ENCODE measurements around the gene PIGZ.
A peak's percentile ranks its signal among the peaks of the same experiment; 100 is the strongest.

The PIGZ gene

DNA sequence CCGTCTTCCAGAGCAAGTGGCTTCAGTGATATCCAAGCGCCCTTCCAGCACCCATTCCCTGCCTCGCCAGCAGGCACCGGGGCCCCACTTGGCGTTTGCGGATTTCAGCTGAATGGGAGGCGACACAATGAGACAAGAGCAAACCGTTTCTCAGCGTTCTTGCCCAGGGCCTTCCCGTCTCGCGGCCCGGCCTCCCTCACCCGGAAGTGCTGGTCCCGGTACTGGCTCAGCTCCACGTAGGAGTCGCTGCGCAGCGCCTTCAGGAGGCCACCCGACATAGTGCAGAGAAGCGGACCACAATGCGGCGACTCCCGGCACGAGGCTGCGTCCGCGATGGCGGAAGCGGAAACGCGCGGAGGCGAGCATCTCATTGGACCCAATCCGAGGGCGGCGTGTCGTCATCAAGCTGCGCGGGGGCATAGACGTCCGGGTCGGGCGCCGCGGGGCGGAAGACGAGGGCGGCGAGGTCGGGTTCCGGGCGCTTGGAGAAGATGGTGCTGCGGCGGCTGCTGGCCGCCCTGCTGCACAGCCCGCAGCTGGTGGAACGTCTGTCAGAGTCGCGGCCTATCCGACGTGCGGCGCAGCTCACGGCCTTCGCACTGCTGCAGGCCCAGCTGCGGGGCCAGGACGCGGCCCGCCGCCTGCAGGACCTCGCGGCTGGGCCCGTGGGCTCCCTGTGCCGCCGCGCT, 26.3 kb downstream of the PIGZ start, which contains the start of gene NCBP2:
TSS of gene NCBP2 (minus strand) at position 303 of the 689 bp plus-strand sequence. CDS start at position 278, 25 bp downstream.
- Histone ChIP-seq H3K27ac (ENCODE audit: poor library complexity, severe bottlenecking) (peak within 1 kb of the TSS; percentile 70), H3K27me3 (ENCODE audit: insufficient read depth, poor library complexity, severe bottlenecking) (no peaks in the 10 kb centered on the region), H3K9me3 (ENCODE audit: severe bottlenecking) (no peaks in the 10 kb centered on the region), H3K4me1 (ENCODE audit: insufficient read depth, poor library complexity, severe bottlenecking) (peaks cover 4% of the 10 kb centered on the region), H3K4me3 (ENCODE audit: severe bottlenecking) (peak within 1 kb of the TSS; percentile 89), H3K36me3 (ENCODE audit: low read depth) (peaks cover 40% of the 10 kb centered on the region)
- DNase-seq (ENCODE audit: low spot score) (peak; percentile 97), ATAC-seq (ENCODE audit: low read depth) (peak; percentile 87)
- TF ChIP-seq, protein P1, sequence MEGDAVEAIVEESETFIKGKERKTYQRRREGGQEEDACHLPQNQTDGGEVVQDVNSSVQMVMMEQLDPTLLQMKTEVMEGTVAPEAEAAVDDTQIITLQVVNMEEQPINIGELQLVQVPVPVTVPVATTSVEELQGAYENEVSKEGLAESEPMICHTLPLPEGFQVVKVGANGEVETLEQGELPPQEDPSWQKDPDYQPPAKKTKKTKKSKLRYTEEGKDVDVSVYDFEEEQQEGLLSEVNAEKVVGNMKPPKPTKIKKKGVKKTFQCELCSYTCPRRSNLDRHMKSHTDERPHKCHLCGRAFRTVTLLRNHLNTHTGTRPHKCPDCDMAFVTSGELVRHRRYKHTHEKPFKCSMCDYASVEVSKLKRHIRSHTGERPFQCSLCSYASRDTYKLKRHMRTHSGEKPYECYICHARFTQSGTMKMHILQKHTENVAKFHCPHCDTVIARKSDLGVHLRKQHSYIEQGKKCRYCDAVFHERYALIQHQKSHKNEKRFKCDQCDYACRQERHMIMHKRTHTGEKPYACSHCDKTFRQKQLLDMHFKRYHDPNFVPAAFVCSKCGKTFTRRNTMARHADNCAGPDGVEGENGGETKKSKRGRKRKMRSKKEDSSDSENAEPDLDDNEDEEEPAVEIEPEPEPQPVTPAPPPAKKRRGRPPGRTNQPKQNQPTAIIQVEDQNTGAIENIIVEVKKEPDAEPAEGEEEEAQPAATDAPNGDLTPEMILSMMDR (IDR thresholded peaks at IDR 0.05; ENCODE audit: poor library complexity, severe bottlenecking) = peak; percentile 69

DNA sequence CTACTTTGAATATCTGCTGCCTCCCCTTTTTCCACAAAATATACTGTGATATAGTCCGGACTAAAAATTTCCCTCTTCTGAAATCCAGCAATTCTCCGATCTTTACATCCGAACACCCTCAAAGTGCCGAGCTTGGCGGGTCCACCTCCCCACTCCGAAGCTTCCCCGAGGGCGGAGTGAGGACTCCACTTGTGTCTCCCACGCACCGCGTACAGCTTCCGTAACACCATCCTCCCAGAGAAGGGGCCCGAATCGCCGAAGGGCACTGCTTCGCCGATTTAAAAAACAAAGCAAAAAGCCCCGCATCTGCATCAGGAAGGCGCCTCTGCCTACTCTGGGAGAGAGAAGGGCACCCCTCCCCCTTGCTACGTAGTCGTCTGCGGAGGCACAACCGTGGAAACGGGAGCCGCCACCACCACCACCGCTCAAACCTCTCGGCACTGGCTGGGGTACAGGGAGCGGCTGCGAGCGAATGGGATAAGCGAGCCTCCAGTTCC, 26.9 kb downstream of the PIGZ start:
- Histone ChIP-seq H3K27ac (ENCODE audit: poor library complexity, severe bottlenecking) (peak overlapping the region; percentile 70), H3K4me1 (ENCODE audit: insufficient read depth, poor library complexity, severe bottlenecking) (peaks cover 4% of the 10 kb centered on the region), H3K4me3 (ENCODE audit: severe bottlenecking) (peak overlapping the region; percentile 89), H3K9me3 (ENCODE audit: severe bottlenecking) (no peaks in the 10 kb centered on the region), H3K27me3 (ENCODE audit: insufficient read depth, poor library complexity, severe bottlenecking) (no peaks in the 10 kb centered on the region), H3K36me3 (ENCODE audit: low read depth) (peaks cover 46% of the 10 kb centered on the region)
- ATAC-seq (ENCODE audit: low read depth) (peak; percentile 61), DNase-seq (ENCODE audit: low spot score) (no peak)
- TF ChIP-seq, protein P1 (IDR thresholded peaks at IDR 0.05; ENCODE audit: poor library complexity, severe bottlenecking) = no peak

DNA sequence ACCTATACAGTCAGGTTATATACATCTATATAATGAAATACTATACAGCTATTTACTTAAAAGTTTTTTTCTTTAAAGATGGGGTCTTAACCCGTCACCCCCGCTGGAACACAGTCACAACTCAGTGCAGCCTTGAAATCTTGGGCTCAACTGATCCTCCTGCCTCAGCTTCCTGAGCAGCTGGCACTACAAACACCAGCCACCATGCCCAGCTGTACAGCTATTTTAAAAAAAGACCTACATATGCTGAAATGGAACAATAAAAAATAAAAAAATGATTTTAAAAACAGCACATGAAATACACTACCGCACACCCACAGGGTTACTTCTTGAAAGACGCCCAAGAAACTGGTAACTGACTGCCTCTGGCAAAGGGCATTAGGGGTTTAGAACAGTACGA, 30.1 kb downstream of the PIGZ start:
- no peaks in the 10 kb centered on the region for H3K9me3 ChIP-seq (ENCODE audit: severe bottlenecking)
- no peak overlapping the region for H3K4me3 ChIP-seq (ENCODE audit: severe bottlenecking)
- DNase-seq (ENCODE audit: low spot score) = no peak
- no peak for ATAC-seq (ENCODE audit: low read depth)
- no peaks in the 10 kb centered on the region for H3K27me3 ChIP-seq (ENCODE audit: insufficient read depth, poor library complexity, severe bottlenecking)
- no peak overlapping the region for H3K27ac ChIP-seq (ENCODE audit: poor library complexity, severe bottlenecking)
- H3K36me3 ChIP-seq (ENCODE audit: low read depth) = peaks cover 76% of the 10 kb centered on the region
- TF ChIP-seq, protein P1 (IDR thresholded peaks at IDR 0.05; ENCODE audit: poor library complexity, severe bottlenecking) = no peak
- H3K4me1 ChIP-seq (ENCODE audit: insufficient read depth, poor library complexity, severe bottlenecking) = peaks cover 3% of the 10 kb centered on the region

DNA sequence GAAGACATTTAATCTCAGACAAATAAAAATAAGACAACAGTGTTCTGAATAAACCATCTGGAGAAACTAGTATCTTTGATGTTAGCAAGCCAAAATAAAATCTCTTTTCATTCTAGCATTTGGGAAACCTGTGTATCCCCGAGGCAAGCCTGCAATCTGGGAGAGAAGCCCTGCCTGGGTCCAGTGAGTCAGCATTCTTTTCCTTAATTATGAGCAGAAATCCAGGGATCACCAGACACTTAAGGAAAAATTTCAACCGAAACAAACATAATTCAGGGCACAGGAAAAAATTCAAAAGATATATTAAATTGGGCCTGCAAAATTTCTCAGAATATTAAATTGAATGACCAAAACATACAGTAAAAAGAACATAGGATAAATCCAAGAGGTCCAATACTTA, 30.5 kb downstream of the PIGZ start:
- no peaks in the 10 kb centered on the region for H3K4me1 ChIP-seq (ENCODE audit: insufficient read depth, poor library complexity, severe bottlenecking)
- H3K27me3 ChIP-seq (ENCODE audit: insufficient read depth, poor library complexity, severe bottlenecking) = no peaks in the 10 kb centered on the region
- no peak for ATAC-seq (ENCODE audit: low read depth)
- H3K9me3 ChIP-seq (ENCODE audit: severe bottlenecking) = no peaks in the 10 kb centered on the region
- H3K36me3 ChIP-seq (ENCODE audit: low read depth) = peaks cover 74% of the 10 kb centered on the region
- no peak overlapping the region for H3K4me3 ChIP-seq (ENCODE audit: severe bottlenecking)
- no peak for DNase-seq (ENCODE audit: low spot score)
- TF ChIP-seq, protein P1 (IDR thresholded peaks at IDR 0.05; ENCODE audit: poor library complexity, severe bottlenecking) = no peak
- H3K27ac ChIP-seq (ENCODE audit: poor library complexity, severe bottlenecking) = no peak overlapping the region

DNA sequence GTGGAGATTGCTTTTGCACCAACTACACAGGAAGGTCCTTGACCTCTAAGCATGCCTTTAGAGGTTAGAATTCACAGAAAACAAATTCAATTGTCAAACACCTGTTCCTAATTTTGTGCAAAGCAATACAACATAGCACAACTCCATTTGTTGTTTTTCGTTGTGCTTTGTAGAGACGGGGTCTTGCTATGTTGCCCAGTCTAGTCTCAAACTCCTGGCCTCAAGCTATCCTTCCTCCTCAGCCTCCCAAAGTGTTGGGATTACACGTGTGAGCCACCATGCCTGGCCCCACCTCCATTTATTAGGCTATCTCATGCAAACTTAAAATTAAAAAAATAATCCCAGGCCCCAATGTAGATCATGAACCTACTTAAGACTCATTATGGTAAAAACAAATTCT, 32.3 kb downstream of the PIGZ start:
- ATAC-seq (ENCODE audit: low read depth) (no peak), DNase-seq (ENCODE audit: low spot score) (no peak)
- Histone ChIP-seq H3K4me3 (ENCODE audit: severe bottlenecking) (no peak overlapping the region), H3K9me3 (ENCODE audit: severe bottlenecking) (no peaks in the 10 kb centered on the region), H3K27me3 (ENCODE audit: insufficient read depth, poor library complexity, severe bottlenecking) (no peaks in the 10 kb centered on the region), H3K36me3 (ENCODE audit: low read depth) (peaks cover 87% of the 10 kb centered on the region), H3K4me1 (ENCODE audit: insufficient read depth, poor library complexity, severe bottlenecking) (no peaks in the 10 kb centered on the region), H3K27ac (ENCODE audit: poor library complexity, severe bottlenecking) (no peak overlapping the region)
- TF ChIP-seq, protein P1 (IDR thresholded peaks at IDR 0.05; ENCODE audit: poor library complexity, severe bottlenecking) = no peak
